ENCODE results near the gene ZNF80. TPM values are rescaled to one million over a fixed set of nuclear protein-coding genes. Genes with fewer than 3 reads are reported as not detected.

ZNF80 gene
- total RNA-seq, 1 donor from 2014 or later = not detected

DNA sequence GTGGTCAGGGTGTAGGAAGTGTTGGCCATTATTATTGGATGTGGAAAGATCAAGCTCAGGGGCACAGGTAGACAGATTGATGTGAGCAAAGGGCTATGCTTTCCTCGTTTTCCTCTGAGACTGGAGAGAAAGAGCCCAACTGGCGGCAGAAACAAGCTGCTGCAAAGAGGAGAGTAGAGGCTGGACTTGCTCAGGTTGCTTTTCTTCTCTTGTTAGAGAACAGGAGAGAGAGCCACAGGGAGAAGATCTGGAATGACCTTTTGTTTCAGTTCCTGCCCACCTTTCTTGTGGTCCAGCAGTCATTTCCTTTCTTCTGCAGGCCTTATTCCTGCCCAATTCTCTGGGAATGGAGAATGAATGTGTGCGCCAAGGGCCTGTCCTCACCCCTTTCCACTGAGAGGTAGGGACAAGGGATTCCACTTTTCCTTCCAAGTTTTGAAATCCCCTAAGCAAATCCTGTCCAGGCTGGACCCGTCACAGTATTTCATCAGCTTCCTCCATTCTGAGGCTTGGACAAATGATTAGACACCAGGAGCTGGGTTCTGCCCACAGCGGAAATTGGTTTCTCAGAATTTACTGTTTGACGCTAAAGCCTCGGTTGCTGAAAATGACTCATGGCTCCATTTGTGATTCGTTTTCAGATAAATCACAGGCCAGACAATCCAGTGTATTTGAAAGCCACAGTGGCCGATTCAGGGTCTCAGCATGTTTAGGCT, 16.1 kb downstream of the ZNF80 start:
- intact Hi-C loops (cut with DNase I) = no loop called here
- no peak for DNase-seq (ENCODE audit: low spot score)

- intact Hi-C loops (cut with DNase I) = no loop called here
- no peak for DNase-seq (ENCODE audit: low spot score)
Measured at GRCh38 chr3:114219741-114220140, 17.6 kb downstream of the ZNF80 start.

- intact Hi-C loops (cut with DNase I) = no loop called here
- no peak for DNase-seq (ENCODE audit: low spot score)
Measured at GRCh38 chr3:114218578-114219185, 18.7 kb downstream of the ZNF80 start.

- intact Hi-C loops (cut with DNase I) = no loop called here
- DNase-seq (ENCODE audit: low spot score) = no peak
Measured at GRCh38 chr3:114218006-114218405, 19.4 kb downstream of the ZNF80 start.

DNA sequence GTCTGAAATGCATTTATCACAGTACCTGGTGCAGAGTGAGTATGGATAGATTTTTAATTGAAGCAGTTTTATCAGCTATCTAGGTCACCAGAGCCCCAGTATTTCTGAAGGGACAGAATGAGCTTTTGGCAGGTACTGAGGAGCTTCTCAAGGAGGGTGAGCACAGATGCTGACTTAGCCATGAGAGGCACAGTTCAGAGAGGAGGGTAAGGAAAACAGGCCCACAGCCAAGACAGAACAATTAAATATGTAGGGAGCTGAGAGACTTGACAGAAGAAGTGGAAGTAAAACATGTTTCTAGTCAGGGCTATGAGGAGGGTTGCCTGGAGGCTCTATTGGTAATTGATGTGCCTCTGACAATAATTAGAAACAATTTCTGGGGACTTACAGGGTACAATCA, 20.1 kb downstream of the ZNF80 start:
- intact Hi-C loops (cut with DNase I) = no loop called here
- no peak for DNase-seq (ENCODE audit: low spot score)

DNA sequence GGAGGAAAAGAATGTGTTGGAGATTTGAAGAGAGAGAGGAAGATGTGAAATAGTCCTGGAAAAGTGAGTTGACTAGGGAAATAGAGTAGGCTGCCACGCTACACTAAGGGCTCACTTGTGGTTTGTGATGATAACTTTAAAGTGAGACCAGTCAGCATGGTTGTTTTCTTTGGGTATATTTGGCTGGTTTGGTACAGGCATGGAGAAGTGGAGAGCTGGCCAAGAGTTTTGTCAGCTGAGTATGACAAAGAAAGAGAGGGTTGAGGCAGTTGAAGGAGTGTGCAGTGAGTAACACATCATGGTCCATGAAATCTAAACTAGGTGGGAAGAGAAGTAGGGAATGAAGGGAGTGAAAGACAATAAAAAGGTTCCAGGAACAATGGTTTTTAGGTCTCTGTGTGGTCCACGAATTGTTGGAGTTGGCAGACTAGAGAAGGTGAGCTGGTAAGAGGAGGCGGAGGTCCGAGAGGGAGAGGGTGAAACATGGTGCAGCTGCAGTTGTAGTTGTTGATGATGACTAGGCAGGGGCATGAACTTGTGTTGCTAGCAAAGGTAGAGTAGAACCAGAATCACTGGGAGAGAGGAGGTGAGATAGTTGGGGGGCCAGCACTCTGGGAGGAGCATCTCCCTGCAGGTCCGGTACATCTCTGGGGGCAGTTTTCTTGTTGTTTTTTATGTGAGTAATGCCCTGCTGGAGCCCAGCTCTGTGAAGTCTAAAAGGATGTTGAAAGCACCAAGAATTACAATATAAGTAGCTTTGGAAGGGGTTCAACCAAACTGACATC, 21.0 kb downstream of the ZNF80 start:
- no peak for DNase-seq (ENCODE audit: low spot score)
- intact Hi-C loops (cut with DNase I) = no loop called here

DNA sequence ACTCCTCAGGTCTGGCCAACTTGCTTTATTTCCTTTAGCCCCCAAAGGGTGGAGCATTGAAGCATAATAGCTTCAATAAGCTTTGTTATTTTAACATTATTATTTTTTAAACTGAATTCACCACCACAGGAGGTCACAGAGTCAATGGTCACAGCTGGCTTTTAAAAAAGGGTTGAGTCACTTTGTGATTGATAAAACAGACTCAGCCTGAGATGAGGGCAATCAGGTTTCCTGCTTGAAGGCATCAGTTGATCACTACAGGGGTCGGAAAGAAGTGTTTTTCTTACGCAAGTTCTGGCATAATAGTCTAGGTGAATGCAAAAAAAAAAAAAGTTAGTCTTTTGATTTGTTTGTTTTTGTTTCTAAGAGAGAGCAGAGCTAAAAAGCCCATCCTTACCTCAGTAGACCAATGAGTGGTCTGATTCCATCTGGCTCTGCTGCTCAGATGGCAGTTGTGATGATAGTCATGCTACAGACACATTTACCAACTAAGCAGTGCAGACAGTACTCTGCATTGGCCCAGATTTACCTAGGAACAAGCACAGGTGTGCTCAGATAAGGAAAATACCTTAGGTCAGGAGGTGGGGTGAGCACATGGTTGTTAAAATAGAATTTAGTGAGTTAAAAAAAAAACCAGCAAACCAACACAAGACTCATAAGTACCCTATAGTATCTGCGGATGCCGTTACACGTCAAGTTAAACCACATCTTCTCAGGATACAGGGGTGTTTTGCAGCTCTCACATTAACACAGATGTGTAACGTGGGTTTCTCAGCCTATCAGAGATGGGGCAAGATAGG, 22.6 kb downstream of the ZNF80 start:
- intact Hi-C loops (cut with DNase I) = no loop called here

DNA sequence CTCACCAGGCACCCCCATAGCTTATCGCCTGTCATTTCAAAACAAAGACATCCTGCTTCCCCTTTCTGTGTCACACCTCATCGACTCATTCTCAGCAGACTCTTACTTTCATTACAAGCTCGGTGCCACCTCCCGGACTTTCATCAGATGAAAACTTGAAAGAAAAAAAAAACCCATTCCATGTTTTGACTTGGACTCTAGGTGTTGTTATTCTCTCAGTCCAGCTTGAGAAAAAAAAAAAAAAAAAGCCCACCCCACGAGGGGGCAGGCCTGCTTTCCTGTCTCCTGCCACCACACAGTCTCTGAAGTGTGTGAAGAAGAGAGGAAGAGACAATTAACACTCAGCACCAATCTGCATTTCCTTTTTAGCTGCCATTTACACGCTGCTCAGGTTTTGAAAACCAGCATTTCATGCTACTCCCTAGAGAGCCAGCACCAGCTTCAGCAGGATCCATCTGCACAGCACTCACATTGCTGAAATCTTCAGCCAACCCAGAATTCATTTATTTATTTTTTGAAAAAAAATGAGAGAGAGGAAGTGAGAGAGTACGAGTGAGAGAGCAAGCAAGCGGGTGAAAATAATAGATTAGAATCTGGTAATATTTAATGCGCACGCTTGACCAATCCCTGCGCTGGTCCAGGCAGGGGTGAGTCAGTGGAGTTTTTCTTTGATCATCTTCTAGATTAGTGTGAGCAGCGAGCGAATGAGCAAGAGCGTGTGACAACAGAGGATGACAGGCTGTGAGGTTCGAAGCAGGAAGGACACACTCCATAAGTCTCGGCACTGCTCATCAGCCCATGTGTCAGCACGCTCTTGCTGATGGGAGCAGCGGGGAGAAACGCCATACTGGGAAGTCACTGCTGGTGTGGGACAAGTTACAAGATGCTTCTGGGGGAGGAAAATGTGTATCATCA, 23.5 kb downstream of the ZNF80 start:
- intact Hi-C loops (cut with DNase I) = no loop called here
- no peak for DNase-seq (ENCODE audit: low spot score)

More for the DNA sequence above, 22.6 kb downstream of the ZNF80 start:
- no peak for DNase-seq (ENCODE audit: low spot score)

- no peak for DNase-seq (ENCODE audit: low spot score)
- intact Hi-C loops (cut with DNase I) = no loop called here
Measured at GRCh38 chr3:114213292-114213626, 24.1 kb downstream of the ZNF80 start.

- no peak for DNase-seq (ENCODE audit: low spot score)
- intact Hi-C loops (cut with DNase I) = no loop called here
Measured at GRCh38 chr3:114212646-114213045, 24.7 kb downstream of the ZNF80 start.

DNA sequence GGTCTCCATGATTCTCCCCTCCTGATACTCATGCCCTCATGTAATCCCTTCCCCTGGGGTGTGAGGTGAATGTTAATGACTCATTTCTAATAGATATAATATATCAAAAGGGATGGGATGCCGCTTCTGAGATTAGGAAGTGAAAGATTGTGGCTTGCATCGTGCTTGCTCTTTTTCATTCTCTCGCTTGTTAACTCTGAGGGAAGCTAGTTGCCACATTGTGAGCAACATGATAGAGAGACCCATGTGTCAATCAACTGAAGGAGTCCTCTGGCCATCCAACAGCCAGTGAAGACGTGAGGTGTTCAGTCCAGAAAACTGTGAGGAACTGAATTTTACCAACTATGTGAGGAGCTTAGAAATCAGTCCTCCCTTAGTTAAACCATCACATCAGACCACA, 29.6 kb downstream of the ZNF80 start:
- intact Hi-C loops (cut with DNase I) = no loop called here
- no peak for DNase-seq (ENCODE audit: low spot score)

- DNase-seq (ENCODE audit: low spot score) = no peak
- intact Hi-C loops (cut with DNase I) = no loop called here
Measured at GRCh38 chr3:114206342-114206741, 31.0 kb downstream of the ZNF80 start.

- intact Hi-C loops (cut with DNase I) = no loop called here
- no peak for DNase-seq (ENCODE audit: low spot score)
Measured at GRCh38 chr3:114205541-114205940, 31.8 kb downstream of the ZNF80 start.

DNA sequence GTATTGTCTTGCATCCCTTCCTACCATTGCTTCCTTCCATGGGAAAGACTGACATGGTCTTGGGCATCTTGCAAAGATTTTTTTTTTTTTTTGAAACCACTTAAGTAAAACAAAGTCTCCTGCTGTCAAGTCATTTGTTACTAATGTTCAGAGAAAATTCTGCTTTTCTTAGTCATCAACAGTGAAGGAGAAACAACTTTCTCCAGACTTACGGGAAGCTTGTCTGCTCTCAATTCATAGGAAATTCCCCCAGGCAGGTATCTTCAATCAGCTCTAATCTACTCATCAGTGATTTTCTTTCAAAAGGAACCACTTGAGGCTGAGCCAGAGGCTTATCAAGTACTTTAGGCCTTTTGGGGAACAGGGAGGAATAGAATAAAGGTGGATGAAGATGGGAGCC, 42.6 kb downstream of the ZNF80 start:
- intact Hi-C loops (cut with DNase I) = no loop called here
- DNase-seq (ENCODE audit: low spot score) = no peak

DNA sequence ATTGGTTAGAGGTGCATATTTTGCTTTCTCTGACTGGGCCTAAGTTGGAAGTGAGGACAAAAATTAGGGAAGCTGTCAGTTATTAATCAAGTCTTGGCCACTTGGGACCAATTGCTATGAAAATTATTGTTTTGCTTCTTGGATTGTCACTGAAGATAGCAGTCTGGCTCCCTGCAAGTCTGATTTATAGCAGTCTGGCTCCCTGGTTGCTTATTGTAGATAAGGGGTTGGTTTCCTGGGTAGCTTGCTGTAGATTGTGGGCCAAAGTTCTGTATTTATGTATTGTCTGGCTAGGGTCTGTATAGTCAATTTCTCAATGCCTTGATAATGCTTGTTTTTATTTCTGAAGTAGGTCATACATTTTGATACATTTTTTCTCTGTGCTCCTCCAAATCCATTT, 45.2 kb downstream of the ZNF80 start:
- intact Hi-C loops (cut with DNase I) = no loop called here
- no peak for DNase-seq (ENCODE audit: low spot score)

DNA sequence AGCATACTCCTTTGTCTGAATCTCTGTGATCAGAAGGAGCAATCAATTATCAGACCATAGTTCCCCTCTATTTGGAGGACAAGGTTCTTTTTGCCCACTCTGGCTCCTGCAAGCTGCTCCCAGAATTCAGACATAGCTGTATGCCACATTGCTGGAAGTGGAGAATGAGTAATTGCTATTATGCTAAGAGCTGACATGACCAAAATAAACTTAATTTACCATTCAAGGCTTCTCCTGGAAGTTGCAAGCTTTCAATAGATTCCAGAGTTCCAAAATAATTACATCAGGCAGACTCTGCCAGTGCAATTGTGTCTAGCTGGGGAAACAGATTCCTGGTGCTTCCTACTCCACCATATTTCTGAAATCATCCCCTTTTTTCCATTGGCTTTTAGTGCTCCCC, 50.9 kb downstream of the ZNF80 start:
- intact Hi-C loops (cut with DNase I) = no loop called here
- no peak for DNase-seq (ENCODE audit: low spot score)

Data from cardiac septum (tissue), 1 donor.